Vagina (tissue), 2 donors: ENCODE data around the gene KLHL29.

Experiments used
- CTCF ChIP-seq, 3 experiments: fragments of 450-650 bp in 2 of 3; fragments of 200-600 bp in 1 of 3; sonication (generic) in 1 of 3; IDR thresholded peaks; one replicate each; pipeline ENCODE4 v1.5.1; 2017 to 2019; ENCODE audit warnings: antibody characterized with exemption in 3 of 3, mild to moderate bottlenecking in 2 of 3, moderate library complexity in 2 of 3
- POLR2A ChIP-seq, 2 donors: fragments of 450-650 bp; IDR thresholded peaks; one replicate each; pipeline ENCODE4 v1.6.1; 2017; ENCODE audit warnings: antibody characterized with exemption in 2 of 2, mild to moderate bottlenecking in 2 of 2, moderate library complexity in 2 of 2

GRCh38 chr2:23585273-23586170 lies 200.5 kb downstream of the KLHL29 start:
- TF ChIP-seq POLR2A (IDR thresholded peaks at IDR 0.05) (no peak), CTCF (IDR thresholded peaks at IDR 0.05) (no peak)
